Umbilical cord (tissue), 2 donors: ENCODE measurements around the gene STK33. TPM values are rescaled to one million over a fixed set of nuclear protein-coding genes. Genes with fewer than 3 reads are reported as not detected.

ENCODE experiments used
- DNase-seq: peaks from one replicate; pipeline ENCODE4 v3.0.0-alpha.2; 2015; ENCODE audit warnings: low spot score
- total RNA-seq: library from RNA; depleted of rRNA; stranded (reverse); fragments of >200 nt; gene quantifications from one replicate; pipeline ENCODE4 v1.2.3, GENCODE V29; 2014; ENCODE audit warnings: low replicate concordance; ENCODE audit not compliant: insufficient read depth

STK33 gene
- total RNA-seq, 1 donor from 2014 or later = 17.8 TPM

DNA sequence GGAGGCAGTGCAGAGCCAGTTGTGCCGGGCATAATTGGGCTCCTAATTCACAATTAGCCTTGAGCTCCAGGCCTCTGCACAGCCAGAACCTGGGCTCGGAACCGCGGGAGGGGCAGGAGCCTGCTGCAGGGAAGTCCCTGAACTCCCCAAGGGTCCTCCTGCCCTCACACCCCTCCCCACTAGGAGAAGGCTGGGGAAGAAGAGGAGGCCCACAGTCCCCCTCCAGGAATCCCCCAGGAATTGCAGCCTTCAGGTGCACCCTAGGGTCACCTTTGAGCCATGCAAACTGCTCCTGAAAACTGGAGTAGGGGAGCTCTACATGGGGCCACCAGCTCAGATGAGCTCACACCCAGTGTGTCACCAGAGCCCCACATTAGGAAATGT lies 236.5 kb downstream of the STK33 start:
- no peak for DNase-seq

- no peak for DNase-seq
Observed at GRCh38 chr11:8356721-8357504, 237.1 kb downstream of the STK33 start.

- no peak for DNase-seq
Observed at GRCh38 chr11:8356216-8356615, 237.8 kb downstream of the STK33 start.

DNA sequence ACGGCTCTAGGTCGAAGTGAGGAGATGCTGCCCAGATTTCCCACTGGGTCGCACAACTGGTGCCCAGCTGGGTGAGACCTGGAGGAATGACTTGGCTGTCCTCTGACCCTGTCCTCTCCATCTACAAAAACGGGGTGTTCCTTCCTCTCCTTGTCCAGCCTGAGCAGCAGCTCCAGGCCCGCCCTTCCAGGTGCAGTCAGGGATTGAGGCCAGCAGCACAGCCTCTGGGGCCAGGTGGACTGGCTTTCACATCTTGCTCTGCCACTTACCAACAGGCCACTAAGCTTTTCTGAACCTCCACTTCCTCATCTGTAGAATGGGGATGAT lies 238.6 kb downstream of the STK33 start:
- DNase-seq = no peak

GRCh38 chr11:8354622-8355415 lies 239.2 kb downstream of the STK33 start:
- DNase-seq = peak; percentile 59

DNA sequence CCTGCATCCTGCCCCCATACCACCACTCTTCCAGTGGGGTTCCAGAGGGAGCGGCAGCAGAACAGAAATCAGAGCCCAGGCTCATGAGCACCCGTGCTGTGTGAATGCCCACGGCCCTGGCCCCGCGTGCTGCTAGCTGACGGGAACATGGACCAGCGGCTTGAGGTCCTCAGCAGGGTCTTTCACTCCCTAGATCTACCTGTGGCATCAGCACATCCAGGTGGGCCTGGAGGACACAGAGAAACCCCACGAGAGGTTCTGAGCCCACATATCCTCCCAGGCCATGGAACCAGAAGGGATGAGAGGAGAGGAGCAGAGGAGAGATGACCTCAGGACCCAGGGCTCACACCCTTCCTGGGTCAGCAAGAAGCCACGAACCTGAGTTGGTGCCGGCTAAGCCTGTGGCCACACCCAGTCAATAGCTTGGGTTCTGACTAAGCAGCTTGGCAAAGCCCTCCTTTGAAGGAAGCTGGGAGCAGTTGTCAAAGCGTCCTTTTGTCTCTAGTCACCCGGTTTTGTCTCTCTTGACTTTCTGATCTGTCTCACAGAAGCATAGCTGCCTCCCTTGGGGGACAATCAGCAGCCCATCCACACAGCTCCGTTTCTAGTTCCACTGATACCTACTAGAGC lies 241.0 kb downstream of the STK33 start:
- DNase-seq = no peak

DNA sequence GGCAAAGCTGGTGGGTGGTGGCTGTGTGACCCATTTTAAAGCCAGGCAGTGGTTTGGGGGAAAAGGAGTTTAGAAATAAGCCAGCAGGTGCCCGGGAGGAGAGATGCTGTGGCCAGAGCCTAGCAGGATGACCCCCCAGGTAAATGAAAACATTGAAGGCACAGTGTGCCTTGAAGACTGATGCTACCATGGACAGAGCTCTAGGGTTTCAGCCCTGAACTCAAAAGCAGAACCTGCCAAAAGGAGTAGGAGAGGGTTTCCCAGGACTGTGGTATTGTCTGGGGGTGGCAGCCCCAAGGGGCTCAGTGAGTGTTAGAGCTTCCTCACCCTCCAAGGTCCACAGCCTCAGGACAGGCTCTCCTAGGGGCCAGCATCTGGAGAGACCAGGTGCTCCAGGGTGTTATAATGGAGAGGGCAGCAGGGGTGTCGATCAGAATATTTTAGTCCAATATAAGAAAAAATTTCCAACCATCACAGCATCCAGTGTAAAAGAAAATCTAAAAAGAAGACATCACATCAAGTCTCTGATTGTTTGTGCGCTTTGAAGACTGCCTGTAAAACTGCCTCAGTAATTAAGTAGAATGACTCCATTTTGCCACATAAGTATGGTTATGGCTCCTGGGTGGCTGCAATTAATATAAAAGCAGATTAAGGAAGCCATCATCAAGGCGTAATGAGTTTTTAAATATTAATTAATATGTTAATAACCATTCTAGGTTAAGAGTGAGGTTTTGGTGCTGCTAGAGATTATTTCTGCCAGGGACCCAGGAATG lies 241.7 kb downstream of the STK33 start:
- no peak for DNase-seq

- DNase-seq = no peak
Observed at GRCh38 chr11:8351223-8351622, 242.8 kb downstream of the STK33 start.

DNA sequence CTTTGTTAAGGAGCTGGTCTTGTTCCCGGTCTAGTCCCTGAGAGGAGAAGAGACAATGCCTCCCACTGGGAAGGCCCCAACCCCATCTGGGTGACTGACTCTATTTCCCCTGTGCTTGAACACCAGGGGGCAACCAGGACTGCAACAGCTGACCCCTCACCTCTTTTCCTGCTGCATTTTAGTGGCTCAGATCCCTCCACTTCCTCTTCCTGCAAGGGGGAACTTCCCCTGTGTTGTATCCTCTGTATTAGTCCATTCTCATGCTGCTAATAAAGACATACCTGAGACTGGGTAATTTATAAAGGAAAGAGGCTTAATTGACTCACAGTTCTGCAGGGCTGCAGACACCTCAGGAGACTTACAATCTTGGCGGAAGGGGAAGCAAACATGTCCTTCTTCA lies 246.1 kb downstream of the STK33 start:
- DNase-seq = no peak

DNA sequence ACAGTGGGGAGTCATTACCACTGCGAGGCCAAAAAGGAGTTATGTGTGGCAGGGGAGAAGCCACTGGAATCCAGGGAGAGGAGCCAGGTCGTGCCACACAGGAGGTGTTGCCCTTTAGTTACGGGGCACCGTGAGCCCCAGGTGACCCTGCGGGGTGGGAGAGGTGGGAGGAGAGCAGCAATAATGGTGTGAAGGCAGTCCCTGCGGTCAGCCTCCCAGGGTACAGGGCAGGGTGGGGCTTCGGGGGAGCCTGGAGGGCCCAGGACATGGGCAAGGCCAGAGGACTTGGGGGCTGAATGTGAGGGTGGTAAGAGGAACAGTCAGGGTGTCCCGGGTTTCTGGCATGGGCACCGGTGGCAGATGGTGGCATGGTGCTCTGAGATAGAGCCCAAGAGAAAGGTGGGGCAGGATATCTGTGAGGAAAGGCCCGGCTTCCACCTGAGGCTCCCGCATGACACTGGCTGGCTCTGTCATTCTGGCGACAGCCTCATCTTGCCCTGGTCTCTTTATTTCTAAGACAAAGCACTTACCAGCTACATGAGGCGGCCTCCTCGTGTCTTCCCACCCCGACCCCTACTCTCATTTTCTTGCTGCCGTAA lies 247.8 kb downstream of the STK33 start:
- no peak for DNase-seq

DNA sequence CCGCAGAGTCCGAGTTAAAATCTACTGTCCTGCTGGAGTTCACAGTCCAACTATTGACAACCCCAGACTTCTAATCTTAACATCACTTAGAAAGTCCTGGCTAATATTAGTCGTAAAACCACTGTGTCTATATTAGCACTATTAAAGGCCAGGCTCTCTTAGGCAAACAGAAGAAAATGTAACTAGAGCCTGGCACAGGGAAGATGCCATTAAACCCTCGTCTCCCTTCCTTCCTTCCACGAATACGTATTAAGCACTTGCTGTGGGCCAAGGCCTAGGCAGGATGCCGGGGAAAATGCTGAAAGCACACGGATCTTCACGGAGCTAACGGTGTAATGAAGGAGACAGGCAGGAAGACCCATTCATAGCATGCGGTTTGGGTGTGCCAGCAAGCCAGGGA lies 248.8 kb downstream of the STK33 start:
- no peak for DNase-seq

- no peak for DNase-seq
Observed at GRCh38 chr11:8344346-8344745, 249.7 kb downstream of the STK33 start.

- DNase-seq = no peak
Observed at GRCh38 chr11:8342821-8343681, 251.0 kb downstream of the STK33 start.

DNA sequence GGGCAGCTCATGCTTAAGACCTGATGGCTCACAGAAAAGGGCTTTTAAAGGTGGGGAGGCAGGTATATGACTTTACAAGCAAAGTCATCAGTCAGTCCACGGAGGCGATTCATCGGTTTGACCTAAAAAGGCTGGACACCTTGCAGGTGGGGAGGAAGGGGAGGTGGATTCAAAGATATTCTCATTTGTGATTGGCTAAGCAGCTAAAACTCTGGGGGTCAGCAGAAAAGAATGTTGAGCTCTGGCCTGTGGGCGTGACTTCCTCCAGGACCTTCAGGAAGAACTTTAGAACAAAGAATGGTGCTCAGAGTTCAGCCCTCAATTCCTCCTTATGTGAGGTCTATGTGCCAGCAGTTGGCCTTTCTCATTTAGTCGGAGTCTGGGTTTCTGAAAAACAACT lies 252.0 kb downstream of the STK33 start:
- DNase-seq = no peak

Other genes starting within 250 kb of the STK33 start
- gene TRIM66, start 88.4 kb upstream of the STK33 start, total RNA-seq = 12.3 TPM
- gene RPL27A, start 88.6 kb upstream of the STK33 start, total RNA-seq = 1,726 TPM